T follicular helper cell (primary cell): ENCODE measurements around the gene SLC2A10.
"Not testable (repeated sequence)": the region's sequence is repeated elsewhere in the genome, so short reads cannot be mapped to it uniquely, and the experiment has no call there.

Experiments used
- DNase-seq: peaks from one replicate; pipeline ENCODE4 v3.0.0-alpha.2; 2020; ENCODE audit warnings: low read depth
- total RNA-seq, 2 experiments: gene quantifications; one replicate each; lab custom pipeline; 2026; lab: John Stamatoyannopoulos, UW

Gene SLC2A10
- total RNA-seq: 0 to 0.06 reads per million in 2 experiments

- DNase-seq: no peak
Measured at GRCh38 chr20:46709459-46710152, at the start of gene SLC2A10. TSS of gene SLC2A10 (plus strand) at chr20:46709649. CDS start at chr20:46709737, 88 bp downstream.

DNA sequence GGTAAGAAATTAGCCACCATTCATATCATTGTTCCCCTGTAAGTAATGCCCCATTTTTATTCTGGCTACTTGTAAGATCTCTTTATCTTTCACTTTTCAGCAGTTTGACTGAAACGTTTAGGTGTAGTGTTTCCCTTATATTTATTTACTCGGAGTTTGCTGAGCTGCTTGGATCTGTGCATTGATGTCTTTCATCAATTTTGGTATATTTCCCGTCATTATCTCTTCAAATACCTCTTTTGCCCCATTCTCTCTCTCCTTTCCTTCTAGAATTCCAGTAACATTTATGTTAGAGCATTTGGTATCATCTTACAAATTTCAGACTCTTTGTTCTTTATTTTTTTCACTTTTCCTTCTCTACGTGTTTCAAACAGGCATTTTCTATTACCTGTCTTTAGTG lies 49.0 kb upstream of the SLC2A10 start:
- DNase-seq: no peak

DNA sequence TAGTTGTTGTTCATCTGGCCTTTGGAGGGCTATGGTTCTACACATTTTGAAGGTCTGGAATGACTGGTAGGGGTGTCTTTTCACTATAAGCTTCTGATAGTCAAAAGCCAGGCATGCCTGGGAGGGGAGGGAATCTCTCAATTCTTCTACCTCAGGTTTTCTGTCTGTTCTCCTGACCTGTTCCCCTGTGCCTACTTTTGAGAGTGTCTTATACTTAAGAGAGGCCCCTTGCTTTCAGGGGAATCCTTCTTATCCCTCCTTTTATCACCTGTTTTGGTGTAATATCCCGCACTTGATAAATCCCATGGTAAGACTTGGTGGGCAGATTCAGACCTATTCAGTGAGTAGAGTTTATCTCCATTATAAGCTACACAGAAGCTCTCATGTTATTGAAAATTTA lies 47.8 kb upstream of the SLC2A10 start:
- no peak for DNase-seq

DNA sequence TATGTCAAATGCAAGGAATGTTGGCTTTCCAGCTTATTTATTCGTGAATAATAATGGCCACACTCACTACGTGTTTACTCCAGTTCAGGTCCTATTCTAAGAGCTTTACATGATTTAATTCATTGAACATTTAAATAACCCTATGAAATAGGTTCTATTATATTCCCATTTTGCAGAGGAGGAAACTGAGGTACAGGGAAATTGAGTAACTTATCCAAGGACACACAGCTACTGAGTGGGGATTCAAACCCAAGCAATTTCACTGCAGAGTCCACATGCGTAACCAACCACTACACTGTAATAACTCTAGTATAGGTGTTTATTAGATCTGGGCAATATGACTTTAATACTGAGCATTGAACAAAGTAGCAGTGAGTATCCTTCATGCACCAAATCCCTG lies 45.9 kb upstream of the SLC2A10 start:
- no peak for DNase-seq

DNA sequence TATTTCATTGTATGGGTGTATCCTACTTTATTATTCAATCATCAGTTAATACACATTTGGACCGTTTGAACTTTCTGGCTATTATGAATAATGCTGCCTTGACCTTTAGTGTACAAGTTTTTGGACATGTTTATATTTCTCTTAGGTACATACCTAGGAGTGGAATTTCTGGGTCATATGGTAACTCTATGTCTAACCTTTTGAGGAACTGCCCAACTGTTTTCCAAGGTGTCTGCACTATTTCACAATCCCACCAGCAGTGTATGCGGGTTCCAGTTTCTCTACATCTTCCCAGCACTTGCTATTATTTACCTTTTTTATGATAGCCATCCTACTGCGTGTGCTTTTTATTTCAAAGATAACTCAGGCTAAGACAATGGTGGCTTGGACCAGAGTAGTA lies 43.8 kb upstream of the SLC2A10 start:
- DNase-seq: no peak

DNA sequence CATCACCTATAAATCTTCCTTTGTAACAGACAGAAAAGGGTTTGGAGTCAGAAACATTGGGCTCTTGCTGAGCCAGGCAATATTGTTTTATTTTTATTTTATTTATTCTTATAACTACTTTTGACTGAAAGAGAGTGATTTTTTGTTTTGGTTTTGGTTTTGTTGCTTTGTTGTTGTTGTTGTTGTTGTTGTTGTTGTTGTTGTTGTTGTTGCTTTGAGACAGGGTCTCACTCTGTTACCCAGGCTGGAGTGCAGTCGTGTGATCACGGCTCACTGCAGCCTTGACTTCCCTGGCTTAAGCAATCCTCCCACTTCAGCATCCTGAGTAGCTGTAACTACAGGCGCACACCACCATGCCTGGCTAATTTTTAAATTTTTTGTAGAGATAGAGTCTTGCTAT lies 43.1 kb upstream of the SLC2A10 start:
- DNase-seq: no peak

GRCh38 chr20:46666818-46667515 lies 42.5 kb upstream of the SLC2A10 start:
- DNase-seq: no peak

- no peak for DNase-seq
Measured at GRCh38 chr20:46670228-46670584, 39.2 kb upstream of the SLC2A10 start.

GRCh38 chr20:46670585-46671584 lies 38.6 kb upstream of the SLC2A10 start:
- no peak for DNase-seq

DNA sequence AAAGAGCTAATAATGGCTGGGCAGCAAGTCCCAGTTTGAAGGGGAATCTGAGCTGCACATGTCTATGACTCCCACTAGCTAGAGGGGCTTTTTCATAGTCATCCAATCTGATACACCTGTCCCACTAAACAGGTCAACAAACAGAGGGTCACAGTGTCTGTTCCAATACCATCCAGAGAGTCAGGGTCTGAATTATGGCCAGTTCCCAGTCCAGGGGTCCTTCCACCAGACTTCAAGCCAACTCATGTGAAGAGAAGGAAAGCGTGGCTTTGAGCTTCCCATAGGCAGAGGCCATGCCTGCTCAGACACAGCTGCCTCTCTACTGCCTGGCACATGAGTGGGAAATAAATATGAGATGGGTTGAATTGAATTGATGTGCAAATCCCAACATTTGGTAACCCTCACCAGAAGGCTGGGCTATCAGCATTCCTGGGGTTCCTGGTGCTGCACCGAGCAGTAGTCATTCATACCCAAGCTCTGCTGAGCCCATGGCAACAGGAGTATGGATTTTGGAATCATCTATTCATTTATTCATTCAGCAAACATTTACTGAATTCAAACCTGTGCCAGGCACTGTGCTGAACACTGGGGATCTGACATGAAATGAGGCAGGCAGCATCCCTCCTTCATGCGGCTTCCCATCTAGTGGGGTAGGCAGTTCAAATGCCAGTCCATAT lies 37.4 kb upstream of the SLC2A10 start:
- DNase-seq: no peak

DNA sequence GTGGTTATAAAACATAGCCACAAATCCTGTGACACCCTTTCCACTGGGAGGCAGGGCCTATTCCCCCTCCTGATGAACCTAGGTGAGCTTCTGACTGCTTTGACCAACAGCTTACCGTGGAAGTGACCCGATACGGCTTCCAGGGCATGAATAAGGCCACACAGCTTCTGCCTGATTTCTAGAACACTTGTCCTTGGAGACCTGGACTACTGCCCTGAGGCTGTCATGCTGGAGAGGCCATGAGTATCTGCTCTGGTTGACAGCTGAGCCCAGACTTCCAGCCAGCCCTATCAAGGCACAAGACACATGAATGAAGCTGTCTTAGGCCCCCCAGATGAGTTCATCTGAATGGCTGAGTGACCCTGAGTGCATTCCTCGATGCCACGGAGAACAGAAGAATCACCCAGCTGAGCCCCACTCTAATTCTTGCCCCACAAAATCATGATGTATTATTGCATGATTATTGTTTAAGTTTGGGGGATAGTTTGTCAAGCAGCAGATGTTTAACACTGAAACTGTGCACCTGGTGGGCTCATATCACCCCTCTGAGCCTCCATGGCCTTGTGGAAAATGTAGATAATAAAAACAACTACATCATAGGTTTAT lies 36.8 kb upstream of the SLC2A10 start:
- DNase-seq: no peak

DNA sequence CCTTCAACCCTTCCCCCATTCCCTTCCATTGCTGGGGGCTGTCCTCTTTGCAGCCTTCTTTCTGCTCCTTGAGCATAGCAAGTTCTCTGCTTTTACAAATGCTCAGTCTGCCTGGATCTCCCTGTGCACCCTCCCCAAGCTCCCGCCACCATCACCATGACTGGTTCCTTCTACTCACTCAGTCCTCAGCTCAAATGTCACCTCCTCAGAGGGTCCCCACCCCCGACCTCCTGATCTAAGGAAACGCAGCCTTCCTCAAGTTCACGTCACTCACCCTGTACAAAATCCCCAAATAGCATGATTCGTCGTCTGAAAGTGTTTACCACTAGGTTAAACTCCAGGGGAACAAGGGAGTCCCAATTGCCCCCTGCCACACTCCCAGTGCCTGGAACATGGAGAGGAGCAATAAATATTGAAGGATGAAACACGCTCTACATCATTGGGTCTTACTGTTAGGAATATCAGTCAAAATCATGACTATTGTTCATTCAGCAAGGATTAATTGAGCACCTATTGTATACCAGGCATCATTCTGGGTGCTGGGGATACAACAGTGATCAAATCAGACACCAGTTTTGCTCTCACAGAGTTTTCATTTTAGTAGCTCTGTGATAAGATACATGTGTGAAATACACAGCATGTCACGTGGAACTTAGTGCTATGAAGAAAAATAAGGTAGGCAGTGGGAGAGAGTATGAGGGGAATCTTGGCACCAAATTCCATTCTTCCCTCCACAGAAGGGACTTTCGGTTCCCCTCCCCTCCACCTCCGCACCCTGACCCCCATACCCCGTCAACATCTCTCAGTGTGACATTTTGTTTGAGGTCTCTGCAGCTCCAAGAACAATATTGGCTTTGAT lies 35.8 kb upstream of the SLC2A10 start:
- no peak for DNase-seq

DNA sequence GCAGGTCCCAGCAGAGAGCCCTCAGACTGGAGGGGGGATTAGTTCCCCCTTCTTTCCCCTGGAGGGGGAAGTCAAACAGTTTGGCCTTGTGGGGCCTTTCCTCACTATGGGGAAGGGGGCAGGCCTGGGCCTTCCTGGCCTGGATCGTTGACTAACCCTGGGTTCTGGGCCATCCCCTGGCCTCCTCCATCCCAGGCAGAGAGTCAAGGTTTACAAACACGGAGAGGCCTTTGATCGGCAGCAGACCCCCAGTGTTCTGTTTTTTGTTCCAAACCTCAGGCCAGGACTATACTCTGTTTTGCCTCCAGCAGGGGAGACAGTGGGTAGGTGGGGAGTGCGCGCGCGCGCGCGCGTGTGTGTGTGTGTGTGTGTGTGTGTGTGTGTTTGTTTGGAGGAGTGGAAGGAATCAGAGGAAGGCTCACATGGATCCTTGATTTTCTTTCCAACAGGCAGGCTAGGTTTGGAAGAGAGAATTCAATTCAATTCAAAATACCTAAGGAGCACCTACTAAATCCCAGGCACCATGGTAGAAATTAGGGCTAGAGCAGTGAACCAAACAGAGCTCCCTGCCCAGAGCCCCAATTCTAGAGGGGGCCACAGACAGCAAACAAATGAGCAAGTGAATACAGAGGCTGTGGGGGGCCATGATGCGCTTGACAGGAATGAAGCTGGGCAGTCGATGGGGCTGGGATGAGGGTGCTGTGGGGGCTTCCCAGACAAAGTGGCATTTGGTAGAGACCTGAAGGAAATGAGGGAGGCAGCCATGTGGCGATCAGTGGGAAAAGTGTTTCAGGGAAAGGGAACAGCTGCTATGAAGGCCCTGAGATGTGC lies 35.0 kb upstream of the SLC2A10 start:
- no peak for DNase-seq

GRCh38 chr20:46676649-46677316 lies 32.7 kb upstream of the SLC2A10 start:
- DNase-seq: not testable (repeated sequence)

DNA sequence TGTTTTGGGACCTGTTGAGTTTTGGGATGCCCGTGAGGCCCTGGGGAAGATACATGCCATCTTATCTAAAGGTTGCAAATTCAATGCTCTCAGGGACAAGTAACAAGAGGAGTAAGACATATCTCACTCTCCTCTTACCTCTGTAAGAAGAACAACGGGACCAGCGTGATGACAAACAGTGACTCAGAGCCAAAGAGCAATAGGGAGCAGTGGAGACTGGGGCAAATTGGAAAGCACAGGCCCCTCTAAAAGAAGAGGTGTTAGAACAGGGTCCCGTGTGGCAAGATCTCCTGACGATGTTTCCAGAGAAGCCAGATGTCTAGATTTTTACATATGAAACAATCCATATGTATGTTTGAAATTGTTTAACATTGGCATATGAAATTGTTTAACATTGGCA lies 31.8 kb upstream of the SLC2A10 start:
- DNase-seq: no peak

- no peak for DNase-seq
Measured at GRCh38 chr20:46678516-46678915, 30.9 kb upstream of the SLC2A10 start.

DNA sequence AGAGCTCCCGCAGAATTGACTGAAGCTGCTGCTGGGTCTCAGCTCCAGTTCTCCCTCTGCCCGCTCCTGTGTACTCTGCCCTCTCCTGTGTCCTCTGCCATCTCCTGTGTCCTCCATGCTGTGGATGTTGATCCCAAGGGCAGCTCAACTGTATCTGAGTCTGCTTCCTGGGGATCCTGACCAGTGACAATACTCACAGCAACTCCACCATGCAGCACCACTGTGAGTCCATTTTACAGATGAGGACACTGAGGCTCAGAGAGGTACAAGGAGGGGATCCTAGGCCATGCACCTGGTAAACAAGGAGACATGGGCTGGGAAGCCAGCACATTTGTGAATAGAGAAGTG lies 28.8 kb upstream of the SLC2A10 start:
- DNase-seq: no peak

DNA sequence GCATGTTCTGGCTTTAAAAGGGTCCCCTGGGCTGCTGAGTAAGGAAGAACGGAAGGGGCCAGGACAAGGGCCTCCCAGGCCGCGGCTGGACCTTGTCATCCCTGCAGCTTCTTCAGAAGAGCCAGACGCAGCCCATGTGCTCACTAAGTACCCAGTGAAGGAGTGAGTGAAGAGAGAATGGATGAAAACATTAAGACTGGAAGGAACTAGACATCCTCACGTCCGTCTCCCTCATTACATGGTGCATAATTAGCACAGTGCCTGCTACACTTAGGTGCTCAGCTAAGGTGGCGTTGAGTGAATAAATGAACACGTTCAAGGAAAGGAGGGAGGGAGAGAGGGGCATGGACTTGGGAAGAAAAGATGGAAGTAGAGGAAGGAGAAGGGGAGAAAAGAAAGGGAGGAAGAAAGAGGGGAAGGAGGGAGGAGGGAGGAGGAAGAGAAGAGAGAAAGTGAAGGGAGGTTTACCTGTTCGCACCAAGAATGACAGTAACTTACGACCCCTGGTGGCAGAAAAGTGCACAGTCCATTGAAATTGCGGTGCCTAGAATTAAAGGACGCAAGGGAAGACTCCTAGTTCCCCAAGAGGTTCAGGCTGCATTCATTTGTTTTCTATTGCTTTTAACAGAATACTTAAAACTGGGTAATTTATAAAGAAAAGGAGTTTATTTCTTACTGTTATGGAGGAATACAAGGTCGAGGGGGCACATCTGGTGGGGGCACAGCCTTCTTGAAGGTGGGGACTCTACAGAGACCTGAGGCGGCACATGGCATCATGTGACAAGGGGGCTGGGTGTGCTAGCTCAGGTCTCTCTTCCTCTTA lies 28.2 kb upstream of the SLC2A10 start:
- DNase-seq: peak; percentile 49
